ENCODE results near the gene NAV3. TPM values are rescaled to one million over a fixed set of nuclear protein-coding genes. Genes with fewer than 3 reads are reported as not detected.

NAV3 gene
- total RNA-seq, 1 experiment from 2014 or later: 2.5 TPM

- H3K36me3 ChIP-seq (ENCODE audit: control insufficient read depth, insufficient read depth, low read length): no peaks in the 10 kb centered on the region
- TF ChIP-seq SIN3A (IDR thresholded peaks at IDR 0.05; ENCODE audit: borderline replicate concordance, insufficient read depth, low read depth, low read length): no peak
- no peak for TF ChIP-seq REST (IDR thresholded peaks at IDR 0.05; ENCODE audit: insufficient read depth in 1 of 2, low read depth in 2 of 2, low read length in 1 of 2)
- TF ChIP-seq TCF7L2 (IDR thresholded peaks at IDR 0.05; ENCODE audit: low read depth, low read length): no peak
- no peak for TF ChIP-seq POLR2AphosphoS5 (IDR thresholded peaks at IDR 0.05; ENCODE audit: low read depth, low read length)
- no peak for TF ChIP-seq CTCF (IDR thresholded peaks at IDR 0.05)
- no peak overlapping the region for H3K27ac ChIP-seq (ENCODE audit: low read length)
- H3K9me3 ChIP-seq (ENCODE audit: control insufficient read depth, insufficient read depth, low read depth, low read length): no peaks in the 10 kb centered on the region
- intact Hi-C loops (cut with micrococcal nuclease; ENCODE audit: unreplicated experiment) (no loop called here), in situ Hi-C loops (cut with HindIII; ENCODE audit: low pct_unique_long_range_greater_than_20kb, low sequenced_read_pairs) (no loop called here)
- ChIA-PET CTCF (no interaction called here), POLR2A (no interaction called here)
- peaks cover 4% of the 10 kb centered on the region for H3K4me1 ChIP-seq (ENCODE audit: control insufficient read depth, insufficient read depth, low read length)
- no peak for ATAC-seq
- H3K4me3 ChIP-seq (ENCODE audit: low read depth in 2 of 2, low read length in 2 of 2): no peak overlapping the region
- H3K27me3 ChIP-seq (ENCODE audit: control insufficient read depth, insufficient read depth, low read length): no peaks in the 10 kb centered on the region
- BruUV-seq (replicated peaks): no TSS peak
- no peak for DNase-seq (ENCODE audit: low read depth, low spot score)
These were observed 11.7 kb downstream of the NAV3 start for GRCh38 chr12:77842430-77842829.

GRCh38 chr12:77845831-77846230, 15.1 kb downstream of the NAV3 start:
- Histone ChIP-seq H3K9me3 (ENCODE audit: control insufficient read depth, insufficient read depth, low read depth, low read length) (no peaks in the 10 kb centered on the region), H3K36me3 (ENCODE audit: control insufficient read depth, insufficient read depth, low read length) (no peaks in the 10 kb centered on the region), H3K27ac (ENCODE audit: low read length) (no peak overlapping the region), H3K4me3 (ENCODE audit: low read depth in 2 of 2, low read length in 2 of 2) (no peak overlapping the region), H3K4me1 (ENCODE audit: control insufficient read depth, insufficient read depth, low read length) (peaks cover 4% of the 10 kb centered on the region), H3K27me3 (ENCODE audit: control insufficient read depth, insufficient read depth, low read length) (no peaks in the 10 kb centered on the region)
- DNase-seq (ENCODE audit: low read depth, low spot score) (no peak), ATAC-seq (no peak)
- intact Hi-C loops (cut with micrococcal nuclease; ENCODE audit: unreplicated experiment) (no loop called here), in situ Hi-C loops (cut with HindIII; ENCODE audit: low pct_unique_long_range_greater_than_20kb, low sequenced_read_pairs) (no loop called here)
- no TSS peak for BruUV-seq (replicated peaks)
- TF ChIP-seq TCF7L2 (IDR thresholded peaks at IDR 0.05; ENCODE audit: low read depth, low read length): no peak
- TF ChIP-seq SIN3A (IDR thresholded peaks at IDR 0.05; ENCODE audit: borderline replicate concordance, insufficient read depth, low read depth, low read length): no peak
- TF ChIP-seq POLR2AphosphoS5 (IDR thresholded peaks at IDR 0.05; ENCODE audit: low read depth, low read length): no peak
- TF ChIP-seq CTCF (IDR thresholded peaks at IDR 0.05): no peak
- no peak for TF ChIP-seq REST (IDR thresholded peaks at IDR 0.05; ENCODE audit: insufficient read depth in 1 of 2, low read depth in 2 of 2, low read length in 1 of 2)
- ChIA-PET POLR2A (no interaction called here), CTCF (no interaction called here)
